ENCODE measurements around the gene RFX2.

The RFX2 gene

DNA sequence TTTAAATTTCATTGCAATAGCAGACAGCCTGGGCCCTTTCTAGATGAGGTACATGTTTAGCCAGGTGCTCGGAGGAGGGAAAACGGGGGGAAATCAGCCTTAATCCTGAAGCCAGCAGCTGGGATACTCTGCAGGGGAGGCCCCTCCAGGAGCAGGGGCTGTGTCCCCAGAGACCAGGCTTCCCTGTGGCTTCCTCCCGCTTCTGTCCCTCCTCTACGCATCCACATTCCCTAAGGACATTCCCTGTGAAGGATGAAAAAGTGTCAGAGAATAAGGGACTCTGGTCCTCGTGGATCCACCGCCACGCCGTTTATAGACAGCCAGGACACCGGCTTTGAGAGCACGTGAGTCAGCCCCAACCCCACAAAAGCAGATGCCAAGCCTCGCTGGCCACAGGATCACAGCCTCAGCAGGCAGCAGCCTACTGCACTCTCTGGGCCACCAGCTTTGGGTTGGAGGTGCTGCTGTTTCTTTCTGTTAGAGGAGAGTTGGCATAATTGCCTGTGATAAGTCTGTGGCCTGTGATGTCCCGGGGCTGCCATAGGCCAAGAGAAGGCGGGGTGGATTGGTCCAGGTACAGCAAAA lies 95.7 kb downstream of the RFX2 start:
- no peak for ATAC-seq
- TF ChIP-seq ZC3H10 (CRISPR knock-in tag; IDR thresholded peaks at IDR 0.05) (no peak), TOX (CRISPR knock-in tag; IDR thresholded peaks at IDR 0.05; ENCODE audit: borderline replicate concordance) (no peak)

DNA sequence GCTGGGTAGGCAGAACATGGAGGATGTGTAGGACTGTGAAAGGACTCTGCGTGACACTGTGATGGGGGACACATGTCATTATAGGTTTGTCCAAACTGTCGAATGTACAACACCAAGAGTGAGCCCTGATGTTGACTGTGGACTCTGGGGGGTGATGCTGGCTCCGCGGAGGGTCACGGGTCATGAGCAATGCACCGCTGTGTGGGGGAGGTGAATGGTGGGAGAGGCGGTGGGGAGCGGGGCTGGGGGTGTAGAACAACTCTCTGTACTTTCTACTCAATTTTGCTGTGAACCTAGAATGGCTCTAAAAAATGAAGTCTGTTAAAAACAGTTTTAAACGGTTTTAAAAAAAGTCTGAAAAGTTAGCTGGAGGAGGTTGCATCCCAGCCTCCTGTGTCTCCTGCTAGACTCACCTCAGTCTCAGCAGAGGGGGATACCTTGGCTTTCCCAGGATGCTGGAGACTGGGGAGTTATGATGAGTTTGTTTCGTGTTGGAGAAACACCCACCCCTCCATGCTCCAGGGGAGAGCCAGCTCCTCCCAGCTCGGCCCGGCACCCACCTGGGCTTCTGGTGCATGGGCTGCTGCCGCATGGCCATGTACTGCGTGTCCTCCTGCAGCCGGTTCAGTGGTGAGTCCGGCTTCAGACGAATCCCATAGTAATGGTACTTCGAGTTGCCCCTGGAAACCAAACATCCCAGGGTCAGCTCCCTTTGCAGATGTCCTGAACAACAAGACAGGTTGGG lies 97.7 kb downstream of the RFX2 start:
- ATAC-seq: no peak
- TF ChIP-seq, protein P1, sequence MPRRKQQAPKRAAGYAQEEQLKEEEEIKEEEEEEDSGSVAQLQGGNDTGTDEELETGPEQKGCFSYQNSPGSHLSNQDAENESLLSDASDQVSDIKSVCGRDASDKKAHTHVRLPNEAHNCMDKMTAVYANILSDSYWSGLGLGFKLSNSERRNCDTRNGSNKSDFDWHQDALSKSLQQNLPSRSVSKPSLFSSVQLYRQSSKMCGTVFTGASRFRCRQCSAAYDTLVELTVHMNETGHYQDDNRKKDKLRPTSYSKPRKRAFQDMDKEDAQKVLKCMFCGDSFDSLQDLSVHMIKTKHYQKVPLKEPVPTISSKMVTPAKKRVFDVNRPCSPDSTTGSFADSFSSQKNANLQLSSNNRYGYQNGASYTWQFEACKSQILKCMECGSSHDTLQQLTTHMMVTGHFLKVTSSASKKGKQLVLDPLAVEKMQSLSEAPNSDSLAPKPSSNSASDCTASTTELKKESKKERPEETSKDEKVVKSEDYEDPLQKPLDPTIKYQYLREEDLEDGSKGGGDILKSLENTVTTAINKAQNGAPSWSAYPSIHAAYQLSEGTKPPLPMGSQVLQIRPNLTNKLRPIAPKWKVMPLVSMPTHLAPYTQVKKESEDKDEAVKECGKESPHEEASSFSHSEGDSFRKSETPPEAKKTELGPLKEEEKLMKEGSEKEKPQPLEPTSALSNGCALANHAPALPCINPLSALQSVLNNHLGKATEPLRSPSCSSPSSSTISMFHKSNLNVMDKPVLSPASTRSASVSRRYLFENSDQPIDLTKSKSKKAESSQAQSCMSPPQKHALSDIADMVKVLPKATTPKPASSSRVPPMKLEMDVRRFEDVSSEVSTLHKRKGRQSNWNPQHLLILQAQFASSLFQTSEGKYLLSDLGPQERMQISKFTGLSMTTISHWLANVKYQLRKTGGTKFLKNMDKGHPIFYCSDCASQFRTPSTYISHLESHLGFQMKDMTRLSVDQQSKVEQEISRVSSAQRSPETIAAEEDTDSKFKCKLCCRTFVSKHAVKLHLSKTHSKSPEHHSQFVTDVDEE (CRISPR knock-in tag; IDR thresholded peaks at IDR 0.05): no peak
- TF ChIP-seq, protein P2, sequence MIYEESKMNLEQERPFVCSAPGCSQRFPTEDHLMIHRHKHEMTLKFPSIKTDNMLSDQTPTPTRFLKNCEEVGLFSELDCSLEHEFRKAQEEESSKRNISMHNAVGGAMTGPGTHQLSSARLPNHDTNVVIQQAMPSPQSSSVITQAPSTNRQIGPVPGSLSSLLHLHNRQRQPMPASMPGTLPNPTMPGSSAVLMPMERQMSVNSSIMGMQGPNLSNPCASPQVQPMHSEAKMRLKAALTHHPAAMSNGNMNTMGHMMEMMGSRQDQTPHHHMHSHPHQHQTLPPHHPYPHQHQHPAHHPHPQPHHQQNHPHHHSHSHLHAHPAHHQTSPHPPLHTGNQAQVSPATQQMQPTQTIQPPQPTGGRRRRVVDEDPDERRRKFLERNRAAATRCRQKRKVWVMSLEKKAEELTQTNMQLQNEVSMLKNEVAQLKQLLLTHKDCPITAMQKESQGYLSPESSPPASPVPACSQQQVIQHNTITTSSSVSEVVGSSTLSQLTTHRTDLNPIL (CRISPR knock-in tag; IDR thresholded peaks at IDR 0.05; ENCODE audit: low read depth): no peak
- TF ChIP-seq ISL1 (CRISPR knock-in tag; IDR thresholded peaks at IDR 0.05) (no peak), ESRRG (CRISPR knock-in tag; IDR thresholded peaks at IDR 0.05) (no peak), RARB (CRISPR knock-in tag; IDR thresholded peaks at IDR 0.05) (no peak), ZC3H10 (CRISPR knock-in tag; IDR thresholded peaks at IDR 0.05) (no peak)

DNA sequence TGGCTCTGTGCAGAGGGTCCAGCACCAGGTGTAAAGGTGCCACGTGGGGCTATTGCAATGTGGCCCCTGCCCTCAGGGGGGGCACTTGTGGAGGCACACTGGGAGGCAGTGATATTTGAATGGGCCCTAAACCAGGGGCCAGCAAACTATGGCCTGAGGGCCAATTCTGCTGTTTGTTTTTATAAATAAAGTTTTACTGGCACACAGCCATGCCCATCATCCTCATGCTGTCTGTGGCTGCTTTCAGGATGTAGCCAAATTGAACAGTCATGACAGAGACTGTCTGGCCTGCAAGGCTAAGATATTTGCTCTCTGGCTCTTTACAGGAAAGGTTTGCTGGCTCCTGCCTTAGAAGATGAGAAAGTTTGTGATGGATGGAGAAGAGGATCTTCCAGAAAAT lies 98.5 kb downstream of the RFX2 start:
- TF ChIP-seq, protein P3, sequence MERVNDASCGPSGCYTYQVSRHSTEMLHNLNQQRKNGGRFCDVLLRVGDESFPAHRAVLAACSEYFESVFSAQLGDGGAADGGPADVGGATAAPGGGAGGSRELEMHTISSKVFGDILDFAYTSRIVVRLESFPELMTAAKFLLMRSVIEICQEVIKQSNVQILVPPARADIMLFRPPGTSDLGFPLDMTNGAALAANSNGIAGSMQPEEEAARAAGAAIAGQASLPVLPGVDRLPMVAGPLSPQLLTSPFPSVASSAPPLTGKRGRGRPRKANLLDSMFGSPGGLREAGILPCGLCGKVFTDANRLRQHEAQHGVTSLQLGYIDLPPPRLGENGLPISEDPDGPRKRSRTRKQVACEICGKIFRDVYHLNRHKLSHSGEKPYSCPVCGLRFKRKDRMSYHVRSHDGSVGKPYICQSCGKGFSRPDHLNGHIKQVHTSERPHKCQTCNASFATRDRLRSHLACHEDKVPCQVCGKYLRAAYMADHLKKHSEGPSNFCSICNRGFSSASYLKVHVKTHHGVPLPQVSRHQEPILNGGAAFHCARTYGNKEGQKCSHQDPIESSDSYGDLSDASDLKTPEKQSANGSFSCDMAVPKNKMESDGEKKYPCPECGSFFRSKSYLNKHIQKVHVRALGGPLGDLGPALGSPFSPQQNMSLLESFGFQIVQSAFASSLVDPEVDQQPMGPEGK (CRISPR knock-in tag; IDR thresholded peaks at IDR 0.05; ENCODE audit: borderline replicate concordance): no peak
- TF ChIP-seq ZFP30 (CRISPR knock-in tag; IDR thresholded peaks at IDR 0.05): no peak
- TF ChIP-seq ARNTL (CRISPR knock-in tag; IDR thresholded peaks at IDR 0.05; ENCODE audit: borderline replicate concordance, low read depth): no peak
- TF ChIP-seq, protein P4, sequence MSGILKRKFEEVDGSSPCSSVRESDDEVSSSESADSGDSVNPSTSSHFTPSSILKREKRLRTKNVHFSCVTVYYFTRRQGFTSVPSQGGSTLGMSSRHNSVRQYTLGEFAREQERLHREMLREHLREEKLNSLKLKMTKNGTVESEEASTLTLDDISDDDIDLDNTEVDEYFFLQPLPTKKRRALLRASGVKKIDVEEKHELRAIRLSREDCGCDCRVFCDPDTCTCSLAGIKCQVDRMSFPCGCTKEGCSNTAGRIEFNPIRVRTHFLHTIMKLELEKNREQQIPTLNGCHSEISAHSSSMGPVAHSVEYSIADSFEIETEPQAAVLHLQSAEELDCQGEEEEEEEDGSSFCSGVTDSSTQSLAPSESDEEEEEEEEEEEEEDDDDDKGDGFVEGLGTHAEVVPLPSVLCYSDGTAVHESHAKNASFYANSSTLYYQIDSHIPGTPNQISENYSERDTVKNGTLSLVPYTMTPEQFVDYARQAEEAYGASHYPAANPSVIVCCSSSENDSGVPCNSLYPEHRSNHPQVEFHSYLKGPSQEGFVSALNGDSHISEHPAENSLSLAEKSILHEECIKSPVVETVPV (CRISPR knock-in tag; IDR thresholded peaks at IDR 0.05): no peak
- TF ChIP-seq CSDC2 (CRISPR knock-in tag; IDR thresholded peaks at IDR 0.05): no peak
- no peak for TF ChIP-seq ESRRG (CRISPR knock-in tag; IDR thresholded peaks at IDR 0.05)
- TF ChIP-seq BACH2 (CRISPR knock-in tag; IDR thresholded peaks at IDR 0.05; ENCODE audit: borderline replicate concordance): no peak
- TF ChIP-seq, protein P5, sequence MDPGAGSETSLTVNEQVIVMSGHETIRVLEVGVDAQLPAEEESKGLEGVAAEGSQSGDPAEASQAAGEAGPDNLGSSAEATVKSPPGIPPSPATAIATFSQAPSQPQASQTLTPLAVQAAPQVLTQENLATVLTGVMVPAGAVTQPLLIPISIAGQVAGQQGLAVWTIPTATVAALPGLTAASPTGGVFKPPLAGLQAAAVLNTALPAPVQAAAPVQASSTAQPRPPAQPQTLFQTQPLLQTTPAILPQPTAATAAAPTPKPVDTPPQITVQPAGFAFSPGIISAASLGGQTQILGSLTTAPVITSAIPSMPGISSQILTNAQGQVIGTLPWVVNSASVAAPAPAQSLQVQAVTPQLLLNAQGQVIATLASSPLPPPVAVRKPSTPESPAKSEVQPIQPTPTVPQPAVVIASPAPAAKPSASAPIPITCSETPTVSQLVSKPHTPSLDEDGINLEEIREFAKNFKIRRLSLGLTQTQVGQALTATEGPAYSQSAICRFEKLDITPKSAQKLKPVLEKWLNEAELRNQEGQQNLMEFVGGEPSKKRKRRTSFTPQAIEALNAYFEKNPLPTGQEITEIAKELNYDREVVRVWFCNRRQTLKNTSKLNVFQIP (CRISPR knock-in tag; IDR thresholded peaks at IDR 0.05; ENCODE audit: borderline replicate concordance, low read depth): no peak
- TF ChIP-seq, protein P2 (CRISPR knock-in tag; IDR thresholded peaks at IDR 0.05; ENCODE audit: low read depth): no peak
- no peak for TF ChIP-seq ZNF8 (CRISPR knock-in tag; IDR thresholded peaks at IDR 0.05)
- TF ChIP-seq SNAI2 (CRISPR knock-in tag; IDR thresholded peaks at IDR 0.05): no peak
- TF ChIP-seq ISL1 (CRISPR knock-in tag; IDR thresholded peaks at IDR 0.05): no peak
- no peak for TF ChIP-seq RARB (CRISPR knock-in tag; IDR thresholded peaks at IDR 0.05)
- TF ChIP-seq, protein P1 (CRISPR knock-in tag; IDR thresholded peaks at IDR 0.05): no peak
- no peak for TF ChIP-seq ZNF565 (CRISPR knock-in tag; conservative IDR thresholded peaks at IDR 0.05; ENCODE audit: low read depth)
- no peak for TF ChIP-seq GLIS3 (CRISPR knock-in tag; IDR thresholded peaks at IDR 0.05)
- no peak for TF ChIP-seq TCF4 (CRISPR knock-in tag; IDR thresholded peaks at IDR 0.05; ENCODE audit: borderline replicate concordance)
- TF ChIP-seq PPARA (CRISPR knock-in tag; IDR thresholded peaks at IDR 0.05; ENCODE audit: borderline replicate concordance): no peak
- no peak for TF ChIP-seq OSR1 (CRISPR knock-in tag; IDR thresholded peaks at IDR 0.05)
- no peak for TF ChIP-seq ZC3H10 (CRISPR knock-in tag; IDR thresholded peaks at IDR 0.05)

More for the DNA sequence above, 98.5 kb downstream of the RFX2 start:
- ATAC-seq: no peak
